Keratinocyte (primary cell): ENCODE data around the gene DIP2C.

Source experiments
- CTCF ChIP-seq, 3 experiments: IDR thresholded peaks in 1 of 3; conservative IDR thresholded peaks in 1 of 3; optimal IDR thresholded peaks in 1 of 3; 2 replicates in 2 of 3; 3 replicates in 1 of 3; pipeline versions ENCODE3 to v1.5.1; 2011; ENCODE audit warnings: low read length in 3 of 3, mild to moderate bottlenecking in 3 of 3, moderate library complexity in 2 of 3, control low read depth in 1 of 3, inconsistent platforms in 1 of 3; ENCODE audit not compliant: insufficient read depth in 2 of 3; ENCODE audit errors: extremely low read depth in 1 of 3
- EZH2 ChIP-seq: IDR thresholded peaks from one replicate; pipeline ENCODE4 v1.6.1; 2012; ENCODE audit warnings: inconsistent platforms, mild to moderate bottlenecking, low read length, moderate library complexity

GRCh38 chr10:547591-548081 is 141.8 kb downstream of the DIP2C start:
- TF ChIP-seq CTCF (optimal IDR thresholded peaks at IDR 0.05 in 1 of 3, IDR thresholded peaks at IDR 0.05 in 1 of 3, conservative IDR thresholded peaks at IDR 0.05 in 1 of 3; ENCODE audit: extremely low read depth in 1 of 3, insufficient read depth in 2 of 3, low read length in 3 of 3) = no peak
- TF ChIP-seq EZH2 = no peak
